ENCODE results near the gene SHISAL2A. TPM values are rescaled to one million over a fixed set of nuclear protein-coding genes. Genes with fewer than 3 reads are reported as not detected.

The SHISAL2A gene
- polyA plus RNA-seq, 1 of the 3 experiments (the other 2 are of a cell fraction): 0.07 TPM

GRCh38 chr1:52599236-52599635, 33.7 kb upstream of the SHISAL2A start (continued):
- TF ChIP-seq REST (IDR thresholded peaks at IDR 0.05; ENCODE audit: low read depth, low read length) (no peak), FOSL2 (IDR thresholded peaks at IDR 0.05; ENCODE audit: borderline replicate concordance, low read depth) (no peak), EZH2phosphoT487 (IDR thresholded peaks at IDR 0.05; ENCODE audit: borderline replicate concordance, low read depth) (no peak), NRF1 (IDR thresholded peaks at IDR 0.05; ENCODE audit: low read depth, low read length) (no peak), TAF1 (IDR thresholded peaks at IDR 0.05; ENCODE audit: borderline replicate concordance, low read depth, low read length) (no peak)

DNA sequence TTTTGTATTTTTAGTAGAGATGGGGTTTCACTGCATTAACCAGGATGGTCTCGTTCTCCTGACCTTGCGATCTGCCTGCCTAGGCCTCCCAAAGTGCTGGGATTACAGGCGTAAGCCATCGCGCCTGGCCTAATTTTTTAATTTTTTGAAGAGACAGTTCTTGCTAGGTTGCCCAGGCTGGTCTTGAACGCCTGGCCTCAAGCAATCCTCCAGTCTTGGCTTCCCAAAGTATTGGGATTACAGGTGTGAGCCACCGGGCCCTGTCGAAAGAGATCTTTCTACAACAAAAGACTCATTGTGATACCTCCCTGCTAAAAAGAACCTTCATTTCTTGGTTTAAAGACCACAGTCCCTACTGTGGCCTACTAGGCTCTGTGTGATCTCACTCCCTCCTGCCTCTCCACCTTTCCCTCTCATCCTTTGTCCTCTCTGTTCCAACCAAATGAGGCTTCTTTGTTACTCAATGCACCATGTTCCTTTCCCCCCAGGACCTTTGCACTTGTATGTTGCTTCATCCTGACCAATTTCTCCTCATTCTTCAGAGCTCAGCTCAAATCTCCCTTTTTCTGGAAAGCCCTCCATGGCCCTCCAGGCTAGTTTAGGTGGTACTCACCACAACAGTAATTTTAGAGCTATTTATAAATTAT, 32.3 kb upstream of the SHISAL2A start:
- POLR2A ChIA-PET: interaction anchor here (0.9 to 1.9 kb wide), 3 partner anchors 8 to 48 kb away, joined by 3 to 12 read pairs (median 7); partner anchors contain the start of gene TUT4
- no peaks in the 10 kb centered on the region for H3K27me3 ChIP-seq (ENCODE audit: insufficient read depth)
- H3K27ac ChIP-seq (ENCODE audit: low read depth in 2 of 2, low read length in 1 of 2): no peak overlapping the region
- CTCF ChIA-PET: interaction anchor here (0.9 kb wide), 1 partner anchor 86 kb away, joined by 3 read pairs; no protein-coding TSS in a partner anchor
- H3K4me3 ChIP-seq (ENCODE audit: low read depth in 2 of 2, low read length in 1 of 2): no peak overlapping the region
- H3K4me2 ChIP-seq: no peak overlapping the region
- H3K4me1 ChIP-seq (ENCODE audit: control insufficient read depth in 1 of 2, insufficient read depth in 2 of 2, low read depth in 1 of 2, low read length in 1 of 2): peaks cover 0 to 23% of the 10 kb centered on the region in 2 experiments; a peak in 2 of 4 replicates
- no peak for DNase-seq
- H2AFZ ChIP-seq (ENCODE audit: low read depth): no peak overlapping the region
- no peaks in the 10 kb centered on the region for H3K79me2 ChIP-seq (ENCODE audit: insufficient read depth)
- 96% methylated on average over 7 of the region's 8 CpGs for WGBS (ENCODE audit: low lambda C conversion rate)
- no peaks in the 10 kb centered on the region for H3K9me3 ChIP-seq
- H3K9ac ChIP-seq: no peak overlapping the region
- H3F3A ChIP-seq (replicated peaks; ENCODE audit: insufficient read depth): no peaks in the 10 kb centered on the region
- H3K9me2 ChIP-seq: no peaks in the 10 kb centered on the region
- no peaks in the 10 kb centered on the region for H4K20me1 ChIP-seq (ENCODE audit: insufficient read depth)
- TF ChIP-seq EZH2phosphoT487 (IDR thresholded peaks at IDR 0.05; ENCODE audit: borderline replicate concordance, low read depth): no peak
- no peak for TF ChIP-seq MXI1 (IDR thresholded peaks at IDR 0.05; ENCODE audit: low read depth, low read length)
- TF ChIP-seq, protein P1, sequence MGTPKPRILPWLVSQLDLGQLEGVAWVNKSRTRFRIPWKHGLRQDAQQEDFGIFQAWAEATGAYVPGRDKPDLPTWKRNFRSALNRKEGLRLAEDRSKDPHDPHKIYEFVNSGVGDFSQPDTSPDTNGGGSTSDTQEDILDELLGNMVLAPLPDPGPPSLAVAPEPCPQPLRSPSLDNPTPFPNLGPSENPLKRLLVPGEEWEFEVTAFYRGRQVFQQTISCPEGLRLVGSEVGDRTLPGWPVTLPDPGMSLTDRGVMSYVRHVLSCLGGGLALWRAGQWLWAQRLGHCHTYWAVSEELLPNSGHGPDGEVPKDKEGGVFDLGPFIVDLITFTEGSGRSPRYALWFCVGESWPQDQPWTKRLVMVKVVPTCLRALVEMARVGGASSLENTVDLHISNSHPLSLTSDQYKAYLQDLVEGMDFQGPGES (IDR thresholded peaks at IDR 0.05; ENCODE audit: low read depth, low read length): no peak
- TF ChIP-seq GATA2 (CRISPR knock-in tag; IDR thresholded peaks at IDR 0.05): no peak
- no peak for TF ChIP-seq EP300 (IDR thresholded peaks at IDR 0.05; ENCODE audit: borderline replicate concordance in 1 of 2, low read depth in 1 of 2, low read length in 1 of 2)
- TF ChIP-seq POLR2AphosphoS5 (IDR thresholded peaks at IDR 0.05; ENCODE audit: low read depth, low read length): no peak
- no peak for TF ChIP-seq CHD2 (IDR thresholded peaks at IDR 0.05; ENCODE audit: low read length, partially characterized antibody)
- no peaks in the 10 kb centered on the region for H3K36me3 ChIP-seq (replicated peaks in 1 of 2; ENCODE audit: control insufficient read depth in 1 of 2, insufficient read depth in 2 of 2, low read length in 1 of 2)

Data from SK-N-SH (cell line).